Loucy (cell line): ENCODE results near the gene ZNF423.

Experiments
- H2AFZ ChIP-seq: fragments of 200-600 bp; sonication (generic); 2 replicates; pipeline ENCODE4 v1.6.0; 2016; ENCODE audit warnings: antibody characterized with exemption, mild to moderate bottlenecking, low read length, moderate library complexity
- H3F3A ChIP-seq: fragments of 200-600 bp; 2 replicates; pipeline ENCODE4 v1.6.0; 2016; ENCODE audit warnings: antibody characterized with exemption, low read depth, mild to moderate bottlenecking
- H3K27me3 ChIP-seq: fragments of 200-600 bp; sonication (generic); 2 replicates; pipeline ENCODE4 v1.6.1; 2014; ENCODE audit warnings: low read length, mild to moderate bottlenecking; ENCODE audit not compliant: insufficient read depth, poor library complexity, severe bottlenecking
- H3K36me3 ChIP-seq: fragments of 200-600 bp; sonication (generic); 2 replicates; pipeline ENCODE4 v1.6.1; 2016; ENCODE audit warnings: low read length; ENCODE audit not compliant: insufficient read depth
- H3K4me1 ChIP-seq: fragments of 200-600 bp; sonication (generic); 2 replicates; pipeline ENCODE4 v1.5.1; 2014; ENCODE audit warnings: low read length, mild to moderate bottlenecking; ENCODE audit not compliant: insufficient read depth, poor library complexity, severe bottlenecking
- H3K4me2 ChIP-seq: fragments of 200-600 bp; sonication (generic); 2 replicates; pipeline ENCODE4 v1.6.0; 2014; ENCODE audit warnings: antibody characterized with exemption, low read length, low read depth, mild to moderate bottlenecking; ENCODE audit not compliant: poor library complexity, severe bottlenecking
- H3K4me3 ChIP-seq: fragments of 200-600 bp; sonication (generic); 2 replicates; pipeline ENCODE4 v1.5.1; 2014; ENCODE audit warnings: low read length, mild to moderate bottlenecking, mixed read lengths; ENCODE audit not compliant: poor library complexity, severe bottlenecking
- H3K79me2 ChIP-seq: fragments of 200-600 bp; sonication (generic); 2 replicates; pipeline ENCODE4 v1.6.1; 2014; ENCODE audit warnings: low read length; ENCODE audit not compliant: insufficient read depth
- H3K9ac ChIP-seq: fragments of 200-600 bp; sonication (generic); 2 replicates; pipeline ENCODE4 v1.6.0; 2014; ENCODE audit warnings: mild to moderate bottlenecking, low read depth, low read length, moderate library complexity; ENCODE audit not compliant: poor library complexity, severe bottlenecking
- H3K9me2 ChIP-seq: fragments of 200-600 bp; sonication (generic); replicated peaks from 2 replicates; pipeline ENCODE4 v1.6.1; 2016; ENCODE audit warnings: low read depth, low read length, mixed read lengths
- H3K9me3 ChIP-seq: fragments of 200-600 bp; sonication (generic); 2 replicates; pipeline ENCODE4 v1.6.1; 2014; ENCODE audit warnings: mild to moderate bottlenecking, antibody characterized with exemption, low read length, low read depth; ENCODE audit not compliant: insufficient read depth
- H4K20me1 ChIP-seq: fragments of 200-600 bp; sonication (generic); 2 replicates; pipeline ENCODE4 v1.6.0; 2014; ENCODE audit warnings: antibody characterized with exemption, low read length, mild to moderate bottlenecking; ENCODE audit not compliant: insufficient read depth, poor library complexity, severe bottlenecking
- CTCF ChIP-seq: fragments of 200-600 bp; sonication (generic); conservative IDR thresholded peaks from 2 replicates; pipeline ENCODE4 v1.5.1; 2014; ENCODE audit warnings: mild to moderate bottlenecking, antibody characterized with exemption, low read length
- EZH2phosphoT487 ChIP-seq: fragments of 200-600 bp; IDR thresholded peaks from 2 replicates; pipeline ENCODE4 v1.6.1; 2018; ENCODE audit warnings: antibody characterized with exemption, mild to moderate bottlenecking, moderate library complexity, borderline replicate concordance

The ZNF423 gene

GRCh38 chr16:49731911-49732310, 124.0 kb downstream of the ZNF423 start:
- Histone ChIP-seq H2AFZ (no peak overlapping the region), H3K27me3 (no peaks in the 10 kb centered on the region), H3K36me3 (no peaks in the 10 kb centered on the region), H3K4me2 (no peak overlapping the region), H3K9me2 (no peaks in the 10 kb centered on the region), H4K20me1 (no peaks in the 10 kb centered on the region), H3K9ac (no peak overlapping the region), H3K79me2 (no peaks in the 10 kb centered on the region), H3K9me3 (no peaks in the 10 kb centered on the region), H3F3A (no peaks in the 10 kb centered on the region), H3K4me3 (no peak overlapping the region), H3K4me1 (no peaks in the 10 kb centered on the region)
- no peak for TF ChIP-seq EZH2phosphoT487
- no peak for TF ChIP-seq CTCF

GRCh38 chr16:49730772-49731171, 125.1 kb downstream of the ZNF423 start:
- no peaks in the 10 kb centered on the region for H3K79me2 ChIP-seq
- TF ChIP-seq EZH2phosphoT487 = no peak
- no peak for TF ChIP-seq CTCF
- no peak overlapping the region for H3K4me3 ChIP-seq
- H3K36me3 ChIP-seq = no peaks in the 10 kb centered on the region
- H3K9ac ChIP-seq = no peak overlapping the region
- no peaks in the 10 kb centered on the region for H3K27me3 ChIP-seq
- no peaks in the 10 kb centered on the region for H3K9me3 ChIP-seq
- no peaks in the 10 kb centered on the region for H3K4me1 ChIP-seq
- H4K20me1 ChIP-seq = no peaks in the 10 kb centered on the region
- H3F3A ChIP-seq = no peaks in the 10 kb centered on the region
- no peaks in the 10 kb centered on the region for H3K9me2 ChIP-seq
- H2AFZ ChIP-seq = no peak overlapping the region
- H3K4me2 ChIP-seq = no peak overlapping the region

- no peak overlapping the region for H3K4me3 ChIP-seq
- no peak overlapping the region for H2AFZ ChIP-seq
- no peaks in the 10 kb centered on the region for H3K27me3 ChIP-seq
- H3F3A ChIP-seq = no peaks in the 10 kb centered on the region
- no peaks in the 10 kb centered on the region for H3K79me2 ChIP-seq
- H3K9me3 ChIP-seq = no peaks in the 10 kb centered on the region
- H4K20me1 ChIP-seq = no peaks in the 10 kb centered on the region
- H3K36me3 ChIP-seq = no peaks in the 10 kb centered on the region
- no peak for TF ChIP-seq EZH2phosphoT487
- TF ChIP-seq CTCF = no peak
- no peaks in the 10 kb centered on the region for H3K9me2 ChIP-seq
- H3K4me2 ChIP-seq = no peak overlapping the region
- no peaks in the 10 kb centered on the region for H3K4me1 ChIP-seq
- H3K9ac ChIP-seq = no peak overlapping the region
Observed at GRCh38 chr16:49727611-49728010, 128.3 kb downstream of the ZNF423 start.
